ENCODE measurements around the gene FOXP2.
"Not testable (repeated sequence)": the region's sequence is repeated elsewhere in the genome, so short reads cannot be mapped to it uniquely, and the experiment has no call there.

FOXP2 gene

GRCh38 chr7:114539575-114539974, 125.0 kb downstream of the FOXP2 start:
- Histone ChIP-seq H3K4me3 (replicated peaks; ENCODE audit: low read depth, low read length) (no peak overlapping the region), H3K36me3 (ENCODE audit: control insufficient read depth, insufficient read depth, low read length) (no peaks in the 10 kb centered on the region), H3K27me3 (replicated peaks; ENCODE audit: control insufficient read depth, insufficient read depth, low read length) (no peaks in the 10 kb centered on the region)
- no peak for TF ChIP-seq CTCF (IDR thresholded peaks at IDR 0.05; ENCODE audit: insufficient read depth, low read length, poor library complexity, severe bottlenecking)
- no peak for DNase-seq (ENCODE audit: extremely low read depth, insufficient read length)

- no peaks in the 10 kb centered on the region for H3K36me3 ChIP-seq (ENCODE audit: control insufficient read depth, insufficient read depth, low read length)
- DNase-seq (ENCODE audit: extremely low read depth, insufficient read length) = no peak
- no peak for TF ChIP-seq CTCF (IDR thresholded peaks at IDR 0.05; ENCODE audit: insufficient read depth, low read length, poor library complexity, severe bottlenecking)
Measured at GRCh38 chr7:114540291-114540690, 125.7 kb downstream of the FOXP2 start.

DNA sequence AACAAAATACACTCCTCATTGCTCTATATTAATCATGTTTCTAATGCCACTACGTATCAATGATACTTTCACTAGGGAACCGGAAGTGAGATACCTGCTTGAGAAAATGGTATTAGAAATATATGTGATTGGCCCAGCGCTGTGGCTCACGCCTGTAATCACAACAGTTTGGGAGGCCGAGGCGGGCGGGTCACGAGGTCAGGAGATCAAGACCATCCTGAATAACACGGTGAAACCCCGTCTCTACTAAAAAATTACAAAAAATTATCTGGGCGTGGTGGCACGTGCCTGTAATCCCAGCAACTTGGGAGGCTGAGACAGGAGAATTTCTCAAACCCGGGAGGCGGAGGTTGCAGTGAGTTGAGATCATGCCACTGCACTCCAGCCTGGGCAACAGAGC, 132.7 kb downstream of the FOXP2 start:
- not testable (repeated sequence) for H3K36me3 ChIP-seq (ENCODE audit: control insufficient read depth, insufficient read depth, low read length); DNase-seq (ENCODE audit: extremely low read depth, insufficient read length); H3K4me3 ChIP-seq (replicated peaks; ENCODE audit: low read depth, low read length); H3K27me3 ChIP-seq (replicated peaks; ENCODE audit: control insufficient read depth, insufficient read depth, low read length)

More at GRCh38 chr7:114540291-114540690, 125.7 kb downstream of the FOXP2 start:
- Histone ChIP-seq H3K27me3 (replicated peaks; ENCODE audit: control insufficient read depth, insufficient read depth, low read length) (no peaks in the 10 kb centered on the region), H3K4me3 (replicated peaks; ENCODE audit: low read depth, low read length) (no peak overlapping the region)

DNA sequence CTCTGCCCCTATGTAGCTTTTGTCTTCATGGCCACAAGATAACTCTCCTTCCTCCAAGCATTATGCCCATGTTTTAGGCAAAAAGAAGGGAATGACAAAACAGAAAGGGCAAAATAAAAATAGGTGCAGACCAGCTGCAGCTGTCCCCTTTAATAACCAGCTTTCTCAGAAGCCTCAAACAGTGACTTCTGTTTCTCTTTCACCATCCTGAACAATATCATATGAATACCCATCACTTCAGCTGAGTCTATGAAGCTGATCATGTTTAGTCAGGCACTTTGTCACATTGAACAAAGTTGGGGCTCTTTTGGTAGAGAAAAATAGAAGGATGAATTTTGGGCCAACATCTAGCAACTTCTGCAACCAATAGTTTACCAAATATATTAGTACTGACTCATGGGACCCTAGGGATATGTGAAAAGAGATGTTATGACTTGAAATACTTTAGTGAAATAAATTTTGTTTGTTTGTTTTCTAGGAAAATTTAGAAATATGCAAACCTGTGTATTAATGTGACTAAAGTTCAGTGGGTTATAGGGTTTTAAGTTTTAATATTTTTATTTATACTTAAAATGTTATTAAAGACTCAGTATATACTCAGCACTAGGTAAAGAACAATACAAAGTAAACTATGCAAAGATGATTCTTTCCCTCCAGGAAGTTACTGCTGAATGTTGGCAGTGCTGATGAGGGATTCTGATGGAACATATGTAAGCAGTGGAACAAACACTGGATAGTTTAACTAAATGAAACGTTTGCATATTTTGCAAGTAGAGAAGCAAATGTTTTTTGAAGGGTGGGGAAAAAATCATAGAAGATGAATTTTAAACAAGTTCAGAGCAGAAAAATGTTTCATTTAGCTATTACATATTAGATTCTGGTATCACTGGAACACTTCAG, 133.7 kb downstream of the FOXP2 start:
- H3K4me3 ChIP-seq (replicated peaks; ENCODE audit: low read depth, low read length) = no peak overlapping the region
- DNase-seq (ENCODE audit: extremely low read depth, insufficient read length) = no peak
- no peak for TF ChIP-seq CTCF (IDR thresholded peaks at IDR 0.05; ENCODE audit: insufficient read depth, low read length, poor library complexity, severe bottlenecking)
- H3K27me3 ChIP-seq (replicated peaks; ENCODE audit: control insufficient read depth, insufficient read depth, low read length) = no peaks in the 10 kb centered on the region
- no peaks in the 10 kb centered on the region for H3K36me3 ChIP-seq (ENCODE audit: control insufficient read depth, insufficient read depth, low read length)

GRCh38 chr7:114554781-114555537, 140.3 kb downstream of the FOXP2 start:
- Histone ChIP-seq H3K4me3 (replicated peaks; ENCODE audit: low read depth, low read length) (no peak overlapping the region), H3K27me3 (replicated peaks; ENCODE audit: control insufficient read depth, insufficient read depth, low read length) (no peaks in the 10 kb centered on the region), H3K36me3 (ENCODE audit: control insufficient read depth, insufficient read depth, low read length) (no peaks in the 10 kb centered on the region)
- DNase-seq (ENCODE audit: extremely low read depth, insufficient read length) = peak; percentile 70
- no peak for TF ChIP-seq CTCF (IDR thresholded peaks at IDR 0.05; ENCODE audit: insufficient read depth, low read length, poor library complexity, severe bottlenecking)

GRCh38 chr7:114567416-114567815, 152.8 kb downstream of the FOXP2 start:
- no peak overlapping the region for H3K4me3 ChIP-seq (replicated peaks; ENCODE audit: low read depth, low read length)
- no peak for DNase-seq (ENCODE audit: extremely low read depth, insufficient read length)
- no peaks in the 10 kb centered on the region for H3K36me3 ChIP-seq (ENCODE audit: control insufficient read depth, insufficient read depth, low read length)
- TF ChIP-seq CTCF (IDR thresholded peaks at IDR 0.05; ENCODE audit: insufficient read depth, low read length, poor library complexity, severe bottlenecking) = no peak
- H3K27me3 ChIP-seq (replicated peaks; ENCODE audit: control insufficient read depth, insufficient read depth, low read length) = no peaks in the 10 kb centered on the region

Data from GM06990 (cell line).